GM06990 (cell line): ENCODE data around the gene GPC6.

Experiments
- DNase-seq: peaks from one replicate; pipeline ENCODE4 v3.0.0-alpha.2; 2011; ENCODE audit not compliant: insufficient read length; ENCODE audit errors: extremely low read depth
- H3K27me3 ChIP-seq: replicated peaks from 2 replicates; pipeline ENCODE4 v1.6.0; 2011; ENCODE audit warnings: low read length; ENCODE audit not compliant: control insufficient read depth, insufficient read depth
- H3K36me3 ChIP-seq: 2 replicates; pipeline ENCODE4 v1.5.1; 2011; ENCODE audit warnings: low read length; ENCODE audit not compliant: control insufficient read depth, insufficient read depth
- H3K4me3 ChIP-seq: replicated peaks from 2 replicates; pipeline ENCODE4 v1.5.1; 2011; ENCODE audit warnings: low read depth, mild to moderate bottlenecking, control low read depth, low read length
- CTCF ChIP-seq: IDR thresholded peaks from 2 replicates; pipeline ENCODE4 v1.5.1; 2011; ENCODE audit warnings: low read length, control low read depth, mild to moderate bottlenecking, inconsistent platforms; ENCODE audit not compliant: insufficient read depth, poor library complexity, severe bottlenecking

GPC6 gene

DNA sequence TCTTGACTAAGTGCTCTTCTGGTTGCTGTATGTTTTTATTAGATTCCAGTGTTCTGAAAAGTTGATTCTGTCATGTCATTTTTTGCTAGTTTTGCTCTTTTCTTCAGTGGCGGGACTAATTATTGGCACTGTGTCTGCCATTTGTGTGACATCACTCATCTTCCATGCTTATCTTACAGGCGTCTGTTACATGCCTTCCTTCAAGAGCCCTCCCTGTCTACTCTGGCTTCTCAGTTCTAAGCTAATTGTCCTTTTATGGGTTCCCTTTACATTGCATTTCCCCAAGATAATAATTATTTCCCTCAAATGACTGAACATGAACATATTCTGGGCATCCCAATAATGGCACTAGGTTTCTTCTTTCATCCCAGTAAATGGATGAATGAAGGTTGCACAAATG is 793.8 kb downstream of the GPC6 start:
- H3K36me3 ChIP-seq: no peaks in the 10 kb centered on the region
- no peaks in the 10 kb centered on the region for H3K27me3 ChIP-seq
- no peak for TF ChIP-seq CTCF
- no peak overlapping the region for H3K4me3 ChIP-seq
- DNase-seq: no peak

GRCh38 chr13:94020833-94021232 is 794.2 kb downstream of the GPC6 start:
- no peaks in the 10 kb centered on the region for H3K36me3 ChIP-seq
- no peak for DNase-seq
- no peak overlapping the region for H3K4me3 ChIP-seq
- no peaks in the 10 kb centered on the region for H3K27me3 ChIP-seq
- no peak for TF ChIP-seq CTCF

GRCh38 chr13:94028234-94028633 is 801.6 kb downstream of the GPC6 start:
- Histone ChIP-seq H3K36me3 (no peaks in the 10 kb centered on the region), H3K4me3 (no peak overlapping the region), H3K27me3 (no peaks in the 10 kb centered on the region)
- DNase-seq: no peak
- no peak for TF ChIP-seq CTCF

DNA sequence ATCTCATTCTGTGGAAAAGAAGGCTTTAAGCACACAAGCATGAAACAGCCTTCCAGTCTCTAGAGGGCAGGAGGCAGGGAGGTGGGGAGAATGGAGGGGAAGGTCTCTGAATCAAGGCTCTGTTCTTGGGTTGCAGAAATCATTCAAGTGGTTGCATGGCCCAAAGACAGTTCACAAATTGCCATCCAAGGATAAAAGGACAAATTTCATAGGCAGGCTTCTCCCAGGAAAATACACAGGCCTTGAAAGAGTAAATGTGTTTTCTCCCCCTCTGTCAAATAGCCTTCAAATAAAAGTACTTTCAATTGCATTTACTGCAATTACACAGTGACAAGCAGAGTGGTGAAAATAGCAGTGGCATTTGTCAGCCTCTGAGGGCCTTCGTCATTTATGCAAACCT is 802.0 kb downstream of the GPC6 start:
- Histone ChIP-seq H3K36me3 (no peaks in the 10 kb centered on the region), H3K4me3 (no peak overlapping the region), H3K27me3 (no peaks in the 10 kb centered on the region)
- TF ChIP-seq CTCF: no peak
- no peak for DNase-seq

DNA sequence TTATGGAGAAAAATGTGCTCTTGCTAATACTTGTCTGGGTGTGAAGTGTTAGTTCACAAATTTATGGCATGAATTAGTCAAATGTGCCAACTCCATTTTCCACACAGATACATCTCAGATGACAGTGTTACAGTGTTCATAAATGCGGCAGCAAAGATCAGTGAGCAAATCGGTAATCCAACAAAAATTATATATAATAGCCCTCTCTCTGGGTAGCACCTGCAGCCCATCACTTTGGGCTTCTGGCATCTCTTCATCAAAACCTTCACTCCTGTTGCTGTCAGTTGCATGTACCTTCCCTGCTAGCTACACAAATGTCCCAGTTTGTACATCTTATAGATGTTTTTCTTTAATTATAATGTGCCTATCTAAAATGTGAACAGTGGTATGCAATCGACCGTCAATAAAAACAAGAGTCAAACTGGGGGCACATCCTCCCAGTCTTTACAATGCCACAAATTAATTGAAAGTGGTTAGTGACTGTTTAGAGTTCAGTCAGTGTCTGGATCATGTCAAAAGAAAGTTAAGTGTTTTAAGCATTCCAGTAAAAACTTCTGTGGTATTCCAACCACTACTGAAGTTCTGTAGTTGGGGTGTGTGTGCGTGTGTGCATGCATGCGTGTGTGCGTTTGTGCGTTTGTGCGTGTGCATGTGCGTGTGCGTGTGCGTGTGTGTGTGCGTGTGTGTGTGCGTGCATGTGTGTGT is 804.0 kb downstream of the GPC6 start:
- Histone ChIP-seq H3K36me3 (no peaks in the 10 kb centered on the region), H3K4me3 (no peak overlapping the region), H3K27me3 (no peaks in the 10 kb centered on the region)
- no peak for DNase-seq
- TF ChIP-seq CTCF: no peak

- no peaks in the 10 kb centered on the region for H3K36me3 ChIP-seq
- DNase-seq: no peak
- TF ChIP-seq CTCF: no peak
- H3K4me3 ChIP-seq: no peak overlapping the region
- H3K27me3 ChIP-seq: no peaks in the 10 kb centered on the region
Observed at GRCh38 chr13:94031609-94032008, 805.0 kb downstream of the GPC6 start.
